IPS DF 4.7 (cell line): Measurements from ENCODE around the gene UPB1.
"Not testable (repeated sequence)": the region's sequence is repeated elsewhere in the genome, so short reads cannot be mapped to it uniquely, and the experiment has no call there.

Experiments used
- DNase-seq: peaks from one replicate; pipeline ENCODE4 v3.0.0-alpha.2; 2013; ENCODE audit warnings: low spot score; ENCODE audit errors: extremely low read depth

Gene UPB1

DNA sequence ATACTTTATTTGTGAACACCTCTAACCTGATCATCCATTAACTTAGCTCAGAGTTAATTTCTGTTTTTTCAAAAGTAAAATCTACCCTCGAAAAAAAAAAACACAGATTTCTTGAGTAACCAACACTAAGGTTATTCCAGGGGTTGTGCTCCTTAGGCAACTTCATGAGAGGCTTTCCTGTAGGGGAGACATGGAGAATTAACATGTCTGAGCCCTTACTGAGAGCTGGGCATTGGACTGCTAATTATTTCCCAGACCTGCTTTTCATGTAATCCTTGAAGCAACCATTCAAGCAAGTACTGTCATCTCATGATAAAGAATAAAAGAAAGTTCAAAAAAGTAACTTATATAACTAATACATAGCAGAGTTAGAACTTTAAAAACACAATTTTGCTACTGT is 13.5 kb upstream of the UPB1 start:
- no peak for DNase-seq

DNA sequence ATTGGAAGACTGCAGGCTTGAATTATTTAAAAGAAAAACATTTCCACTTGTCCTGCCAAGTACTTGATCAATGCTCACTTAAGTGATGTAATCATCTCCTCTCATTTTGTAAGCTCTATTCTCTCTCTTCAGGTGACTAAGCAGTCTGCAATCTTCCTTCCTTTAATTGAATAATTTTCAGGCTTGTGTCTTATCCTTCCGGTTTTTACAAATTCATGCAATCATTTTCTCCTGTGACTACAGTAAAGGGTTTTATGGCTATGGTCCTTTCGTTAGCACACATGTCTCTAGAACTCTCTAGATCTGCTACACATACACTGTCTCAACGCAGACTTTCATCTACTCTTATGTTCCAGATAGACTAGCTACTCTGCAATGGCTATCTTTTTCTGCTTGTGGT is 12.6 kb upstream of the UPB1 start:
- no peak for DNase-seq

DNA sequence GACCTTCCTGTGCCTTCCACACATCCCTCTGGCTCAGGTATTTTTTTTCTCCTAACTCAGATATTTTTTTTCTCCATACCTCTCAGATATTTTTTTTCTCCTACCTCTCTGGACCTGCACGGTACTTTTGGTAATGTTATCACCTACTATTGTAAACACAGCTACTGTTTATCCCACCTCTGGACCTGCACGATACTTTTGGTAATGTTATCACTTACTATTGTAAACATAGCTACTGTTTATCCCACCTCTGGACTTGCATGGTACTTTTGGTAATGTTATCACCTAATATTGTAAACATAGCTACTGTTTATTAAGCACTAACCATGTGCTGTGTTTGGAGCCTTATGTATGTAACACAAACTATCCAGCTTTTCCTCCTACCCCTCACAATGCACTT is 12.1 kb upstream of the UPB1 start:
- no peak for DNase-seq

GRCh38 chr22:24483976-24484545 is 11.1 kb upstream of the UPB1 start:
- no peak for DNase-seq

- no peak for DNase-seq
Measured at GRCh38 chr22:24485170-24485569, 10.0 kb upstream of the UPB1 start.

DNA sequence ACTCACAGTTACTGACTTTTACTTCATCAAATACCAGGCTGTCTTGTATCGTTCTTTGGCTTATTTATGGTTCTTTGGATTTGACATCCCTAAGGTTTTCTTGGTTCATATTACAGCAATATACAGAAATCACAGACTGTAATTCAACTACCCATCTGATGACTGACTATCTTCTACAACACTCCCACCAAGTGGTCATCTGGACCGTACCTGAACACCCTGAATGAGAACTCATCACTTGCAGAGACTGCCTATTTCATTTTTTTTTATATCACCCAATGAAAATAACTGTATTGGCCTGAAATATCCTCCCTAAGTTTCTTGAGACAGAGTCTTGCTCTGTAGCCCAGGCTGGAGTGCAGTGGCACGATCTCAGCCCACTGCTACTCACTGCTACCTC is 9.5 kb upstream of the UPB1 start:
- DNase-seq = no peak

GRCh38 chr22:24486501-24486921 is 8.6 kb upstream of the UPB1 start:
- DNase-seq = no peak

DNA sequence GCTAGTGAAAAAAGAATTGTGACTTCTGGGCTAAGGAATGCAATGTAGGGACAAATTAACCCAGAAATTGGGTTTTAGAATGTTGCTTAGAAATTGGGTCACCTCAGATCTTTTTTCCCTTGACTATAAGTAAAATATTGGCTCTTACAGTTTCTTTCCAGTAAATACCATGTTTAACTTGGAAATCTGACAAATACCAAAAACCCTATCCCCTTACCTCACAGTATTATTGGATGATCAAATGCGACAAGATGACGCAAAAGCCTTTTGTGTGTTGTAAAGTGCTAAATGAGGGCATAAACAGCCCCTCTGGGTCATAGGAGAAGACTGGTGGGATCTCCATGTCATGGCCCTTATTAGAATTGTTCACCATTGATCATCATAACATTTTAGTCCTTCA is 6.1 kb upstream of the UPB1 start:
- DNase-seq = no peak

GRCh38 chr22:24489434-24489833 is 5.7 kb upstream of the UPB1 start:
- not testable (repeated sequence) for DNase-seq

DNA sequence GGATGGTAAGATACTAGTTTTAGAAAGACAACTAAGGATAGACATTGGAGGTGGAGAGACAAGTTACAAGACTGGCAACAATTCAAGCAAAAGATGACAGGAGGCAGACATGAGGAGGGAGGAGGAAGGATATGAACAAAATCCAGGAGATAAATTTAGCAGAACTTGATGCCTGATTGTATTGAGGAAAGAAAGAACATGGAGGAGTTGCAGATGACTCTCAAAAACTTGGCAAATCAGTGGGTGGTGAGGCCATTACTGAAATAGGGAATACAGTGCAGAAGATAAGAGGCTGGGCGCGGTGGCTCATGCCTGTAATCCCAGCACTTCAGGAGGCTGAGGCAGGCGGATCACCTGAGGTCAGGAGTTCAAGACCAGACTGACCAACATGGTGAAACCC is 2.7 kb upstream of the UPB1 start:
- no peak for DNase-seq

DNA sequence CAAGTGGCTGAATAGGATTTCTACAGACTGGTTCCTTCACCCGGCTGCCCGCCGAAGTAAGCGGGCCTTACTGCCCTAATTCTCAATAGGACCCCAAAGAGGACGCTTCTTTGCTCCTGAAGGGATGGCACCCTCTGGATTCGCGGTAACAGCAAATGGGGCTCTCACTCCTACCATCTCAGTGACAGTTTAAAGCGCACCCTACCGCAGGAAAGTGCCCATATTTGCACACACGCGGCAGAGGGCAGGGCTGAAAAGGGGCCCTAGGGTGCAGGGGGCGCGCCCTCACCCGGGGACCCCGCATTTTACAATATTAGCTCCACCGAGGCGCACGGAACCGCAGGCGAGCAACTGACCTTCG is 985 bp upstream of the UPB1 start:
- no peak for DNase-seq

DNA sequence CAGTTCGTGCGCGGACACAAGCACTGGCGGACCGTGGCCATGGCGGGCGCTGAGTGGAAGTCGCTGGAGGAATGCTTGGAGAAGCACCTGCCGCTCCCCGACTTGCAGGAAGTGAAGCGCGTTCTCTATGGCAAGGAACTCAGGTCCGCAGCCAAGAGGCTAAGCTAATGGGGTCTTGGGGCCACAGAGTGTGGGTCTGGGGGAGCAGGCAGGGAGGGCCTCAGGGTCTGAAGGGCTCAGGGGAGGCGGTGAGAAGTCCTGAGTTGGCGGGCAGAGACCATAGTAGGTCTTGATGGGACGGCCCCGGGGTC is 188 bp downstream of the UPB1 start:
- DNase-seq = no peak

DNA sequence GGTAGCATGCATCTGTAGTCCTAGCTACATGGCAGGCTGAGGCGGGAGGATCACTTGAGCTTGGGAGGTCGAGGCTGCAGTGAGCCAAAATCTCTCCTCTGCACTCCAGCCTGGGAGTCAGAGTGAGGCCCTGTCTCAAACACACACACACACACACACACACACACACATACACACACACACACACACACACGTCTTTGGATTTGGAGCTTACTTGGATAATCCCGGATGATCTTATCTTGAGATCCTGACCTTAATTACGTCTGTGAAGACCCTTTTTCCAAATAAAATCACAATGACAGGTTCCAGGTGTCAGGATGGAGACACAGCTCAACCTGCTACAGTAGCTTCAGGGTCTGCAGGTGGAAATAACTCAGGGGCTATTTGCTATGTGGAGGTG is 1.1 kb downstream of the UPB1 start:
- DNase-seq = no peak

GRCh38 chr22:24496661-24497060 is 1.5 kb downstream of the UPB1 start:
- DNase-seq = no peak

- DNase-seq = no peak
Measured at GRCh38 chr22:24497841-24498258, 2.7 kb downstream of the UPB1 start.

GRCh38 chr22:24498824-24499223 is 3.7 kb downstream of the UPB1 start:
- no peak for DNase-seq

GRCh38 chr22:24499706-24500276 is 4.7 kb downstream of the UPB1 start:
- DNase-seq = no peak

GRCh38 chr22:24500277-24500820 is 5.2 kb downstream of the UPB1 start:
- DNase-seq = no peak

DNA sequence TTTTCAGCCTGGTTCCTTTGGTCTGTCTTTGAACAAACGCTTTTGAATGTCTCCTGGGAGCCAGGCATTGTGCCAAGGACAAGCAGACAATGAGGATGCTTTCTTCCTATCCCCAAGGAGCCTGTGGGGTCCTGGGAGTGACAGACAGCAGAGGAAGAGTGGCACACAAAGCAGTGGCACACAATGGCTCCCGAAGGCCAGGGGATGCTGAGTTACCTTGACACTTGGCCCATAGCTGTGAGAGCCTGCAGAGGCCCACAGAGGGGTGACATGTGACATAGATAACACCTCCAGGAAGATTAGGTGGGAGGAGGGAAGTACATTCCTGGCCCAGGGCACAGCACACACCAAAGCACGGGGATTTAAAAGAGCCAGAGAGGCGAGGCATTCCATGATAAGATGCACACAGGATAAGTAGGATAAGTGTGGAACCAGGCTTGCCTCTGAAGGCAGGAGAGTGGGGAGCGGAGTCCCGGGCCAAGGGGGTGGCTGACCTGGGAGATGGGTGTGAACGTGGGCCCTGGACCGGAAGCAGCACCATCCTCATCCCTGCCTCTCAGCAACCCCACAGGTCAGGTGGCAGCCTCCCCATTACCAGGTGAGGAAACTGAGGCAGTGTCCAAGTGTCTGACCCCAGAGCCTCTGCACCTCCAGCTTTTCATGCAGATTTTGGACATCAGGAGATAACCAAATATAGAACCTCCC is 6.3 kb downstream of the UPB1 start:
- DNase-seq = no peak

- no peak for DNase-seq
Measured at GRCh38 chr22:24502034-24502433, 6.9 kb downstream of the UPB1 start.

DNA sequence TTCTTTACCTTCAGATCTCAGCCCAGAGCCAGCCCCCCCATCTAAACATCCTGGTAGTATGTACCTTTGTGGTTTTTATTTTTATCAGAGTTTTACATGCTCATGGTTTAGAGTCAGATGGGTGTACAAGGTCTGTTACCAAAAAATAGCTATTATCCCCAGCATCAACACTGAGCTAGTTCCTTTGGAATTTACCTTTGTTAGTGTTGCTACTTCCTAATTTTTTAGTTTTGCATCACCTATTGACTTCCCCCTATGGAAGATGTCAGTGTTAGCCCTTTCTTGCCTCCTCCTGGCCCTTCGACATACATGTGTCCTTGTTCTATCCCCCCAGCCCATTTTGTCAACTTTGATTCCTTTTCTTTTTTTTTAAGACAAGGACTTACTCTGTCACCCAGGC is 7.4 kb downstream of the UPB1 start:
- DNase-seq = no peak

DNA sequence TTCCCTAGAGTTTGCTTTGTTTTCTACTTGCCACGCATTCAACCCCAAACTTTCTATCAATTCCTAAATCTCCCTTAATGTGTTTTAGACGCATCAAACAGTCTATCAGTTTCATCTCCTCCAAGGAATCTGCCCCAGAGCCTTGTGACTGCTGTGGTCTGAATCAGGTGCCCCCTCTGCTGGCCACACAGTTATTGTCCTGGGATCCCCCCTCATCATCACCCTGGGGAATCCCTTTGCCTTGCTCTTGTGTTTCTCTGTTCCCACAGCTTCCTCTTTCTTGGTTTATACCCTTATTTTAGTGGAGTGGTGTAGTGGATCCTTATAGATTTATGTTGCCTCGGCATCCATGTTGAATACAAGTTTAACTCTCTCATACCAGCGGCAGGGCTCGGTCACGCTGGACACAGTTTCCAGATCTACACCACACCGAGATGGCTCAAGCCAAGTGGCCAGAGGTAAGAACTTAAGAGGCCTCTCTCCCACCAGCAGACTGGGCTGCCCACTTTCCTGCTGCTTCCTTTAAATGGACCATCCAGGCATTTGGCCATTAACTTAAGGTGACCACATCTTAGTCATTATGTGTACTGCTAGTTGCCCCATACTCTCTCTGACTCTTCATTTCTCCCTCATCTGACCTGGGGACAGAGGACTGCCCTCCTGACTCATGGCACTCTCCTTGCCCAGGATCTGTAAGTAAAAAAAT is 8.2 kb downstream of the UPB1 start:
- no peak for DNase-seq
